HepG2 (cell line): ENCODE measurements around the gene EDEM1. TPM values are rescaled to one million over a fixed set of nuclear protein-coding genes. Genes with fewer than 3 reads are reported as not detected.

ENCODE experiments used
- BRCA1 ChIP-seq: sonication (generic); formaldehyde crosslinking; IDR thresholded peaks from 2 replicates; pipeline ENCODE4 v1.4.0; 2020; ENCODE audit warnings: missing genetic modification reagents
- DMAP1 ChIP-seq: IDR thresholded peaks from 2 replicates; pipeline ENCODE4 v1.6.1; 2016
- DZIP1 ChIP-seq: sonication (generic); formaldehyde crosslinking; IDR thresholded peaks from 2 replicates; pipeline ENCODE4 v1.5.0; 2020; ENCODE audit warnings: mild to moderate bottlenecking, missing genetic modification reagents
- FOXP4 ChIP-seq: sonication (generic); formaldehyde crosslinking; IDR thresholded peaks from 2 replicates; pipeline ENCODE4 v1.4.0; 2020; ENCODE audit warnings: missing genetic modification reagents
- HDAC2 ChIP-seq: sonication (generic); formaldehyde crosslinking; IDR thresholded peaks from 2 replicates; pipeline ENCODE4 v1.4.0; 2020; ENCODE audit warnings: missing genetic modification reagents
- MEIS1 ChIP-seq: sonication (generic); formaldehyde crosslinking; IDR thresholded peaks from 2 replicates; pipeline ENCODE4 v1.9.0; 2021; ENCODE audit warnings: mild to moderate bottlenecking, missing genetic modification reagents, moderate library complexity, borderline replicate concordance
- MXD3 ChIP-seq: IDR thresholded peaks from 2 replicates; pipeline ENCODE4 v1.6.1; 2016; ENCODE audit warnings: mild to moderate bottlenecking, missing biosample characterization, missing genetic modification reagents
- NR1H2 ChIP-seq: sonication (generic); formaldehyde crosslinking; IDR thresholded peaks from 2 replicates; pipeline ENCODE4 v1.8.1; 2022; ENCODE audit warnings: low read depth, missing genetic modification reagents, borderline replicate concordance
- PHB2 ChIP-seq: fragments of 450-650 bp; IDR thresholded peaks from 2 replicates; pipeline ENCODE4 v1.6.1; 2018; ENCODE audit not compliant: partially characterized antibody
- PPARG ChIP-seq: conservative IDR thresholded peaks from 2 replicates; pipeline ENCODE4 v1.6.1; 2016; ENCODE audit warnings: missing biosample characterization, missing genetic modification reagents
- SALL1 ChIP-seq: sonication (generic); formaldehyde crosslinking; IDR thresholded peaks from 2 replicates; pipeline ENCODE4 v1.8.0; 2022; ENCODE audit warnings: mild to moderate bottlenecking, missing genetic modification reagents
- SOX13 ChIP-seq, 3 experiments: fragments of 450-650 bp in 1 of 3; sonication (generic) in 1 of 3; formaldehyde crosslinking in 1 of 3; IDR thresholded peaks in 2 of 3; conservative IDR thresholded peaks in 1 of 3; 2 replicates each; pipeline versions ENCODE4 v1.5.0 to v1.6.1; 2016 to 2020; ENCODE audit warnings: antibody characterized with exemption in 1 of 3, mild to moderate bottlenecking in 1 of 3, missing compliant biosample characterization in 1 of 3, missing genetic modification reagents in 1 of 3, moderate library complexity in 1 of 3
- SRY ChIP-seq: sonication (generic); formaldehyde crosslinking; IDR thresholded peaks from 2 replicates; pipeline ENCODE4 v1.8.0; 2022; ENCODE audit warnings: mild to moderate bottlenecking, missing genetic modification reagents
- THAP7 ChIP-seq: sonication (generic); formaldehyde crosslinking; IDR thresholded peaks from 2 replicates; pipeline ENCODE4 v1.8.1; 2023; ENCODE audit warnings: mild to moderate bottlenecking, missing genetic modification reagents
- ZFP1 ChIP-seq: IDR thresholded peaks from 2 replicates; pipeline ENCODE4 v1.6.1; 2016
- ZFP37 ChIP-seq: sonication (generic); formaldehyde crosslinking; IDR thresholded peaks from 2 replicates; pipeline ENCODE4 v1.4.0; 2020; ENCODE audit warnings: missing genetic modification reagents, borderline replicate concordance
- ZKSCAN8 ChIP-seq: IDR thresholded peaks from 2 replicates; pipeline ENCODE4 v1.6.1; 2016; ENCODE audit warnings: borderline replicate concordance, missing genetic modification reagents, missing compliant biosample characterization
- ZNF790 ChIP-seq: sonication (generic); formaldehyde crosslinking; IDR thresholded peaks from 2 replicates; pipeline ENCODE4 v1.8.0; 2022; ENCODE audit warnings: missing genetic modification reagents, mild to moderate bottlenecking, borderline replicate concordance
- polyA plus RNA-seq, 8 experiments: library from polyadenylated mRNA; depleted of rRNA in 3 of 8; stranded (reverse) in 7 of 8; unstranded in 1 of 8; fragments of >200 nt; fragmentation: Illumina TruSeq in 4 of 8; extraction: Trizol in 4 of 8; gene quantifications; 2 replicates each; pipeline versions ENCODE4 v1.2.1 to v1.2.3, GENCODE V29; 2011 to 2016; ENCODE audit warnings: low read depth in 4 of 8, missing spikeins in 1 of 8, mixed read lengths in 1 of 8; ENCODE audit not compliant: insufficient read depth in 1 of 8
- total RNA-seq, 5 experiments: library from RNA; depleted of rRNA; stranded (reverse); fragments of >200 nt; fragmentation: Illumina TruSeq; extraction: Trizol; gene quantifications; 2 replicates each; pipeline ENCODE4 v1.2.3, GENCODE V29; 2016; ENCODE audit warnings: low read depth in 1 of 5
- TF ChIP-seq, protein P1 (sequence below): sonication (generic); formaldehyde crosslinking; IDR thresholded peaks from 2 replicates; pipeline ENCODE4 v1.8.0; 2022; ENCODE audit warnings: low read depth, missing genetic modification reagents

EDEM1 gene
- total and polyA plus RNA-seq, 2 of the 13 experiments (the other 11 are each of a cell fraction or from before 2014, with no cell fraction given), result 13.8 to 25.8 TPM

GRCh38 chr3:5138214-5138981, 49.1 kb upstream of the EDEM1 start (continued):
- TF ChIP-seq SALL1 (CRISPR knock-in tag), result no peak; the same call in 1 of the 2 replicates
- no peak for TF ChIP-seq MXD3 (CRISPR knock-in tag)
- TF ChIP-seq THAP7 (CRISPR knock-in tag), result no peak
- peak; percentile 41; the same call in 1 of the 2 replicates for TF ChIP-seq ZKSCAN8
- TF ChIP-seq NR1H2 (CRISPR knock-in tag), result no peak
- 0 out of 2 replicates have a peak, but pooled peaks have one; percentile 18 for TF ChIP-seq HDAC2
- TF ChIP-seq FOXP4 (CRISPR knock-in tag), result peak; percentile 75
- peak; percentile 59 for TF ChIP-seq PPARG (CRISPR knock-in tag)
- no peak for TF ChIP-seq DZIP1 (CRISPR knock-in tag)
- no peak for TF ChIP-seq ZNF790 (CRISPR knock-in tag)
- TF ChIP-seq SRY, result no peak
- TF ChIP-seq, protein P1, sequence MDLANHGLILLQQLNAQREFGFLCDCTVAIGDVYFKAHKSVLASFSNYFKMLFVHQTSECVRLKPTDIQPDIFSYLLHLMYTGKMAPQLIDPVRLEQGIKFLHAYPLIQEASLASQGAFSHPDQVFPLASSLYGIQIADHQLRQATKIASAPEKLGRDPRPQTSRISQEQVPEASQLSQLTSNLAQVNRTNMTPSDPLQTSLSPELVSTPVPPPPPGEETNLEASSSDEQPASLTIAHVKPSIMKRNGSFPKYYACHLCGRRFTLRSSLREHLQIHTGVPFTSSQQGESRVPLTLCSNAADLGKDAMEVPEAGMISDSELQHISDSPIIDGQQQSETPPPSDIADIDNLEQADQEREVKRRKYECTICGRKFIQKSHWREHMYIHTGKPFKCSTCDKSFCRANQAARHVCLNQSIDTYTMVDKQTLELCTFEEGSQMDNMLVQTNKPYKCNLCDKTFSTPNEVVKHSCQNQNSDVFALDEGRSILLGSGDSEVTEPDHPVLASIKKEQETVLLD (CRISPR knock-in tag), result no peak
- TF ChIP-seq PHB2, result no peak
- TF ChIP-seq SOX13 (IDR thresholded peaks at IDR 0.05), result no peak
- TF ChIP-seq SOX13 (CRISPR knock-in tag; conservative IDR thresholded peaks at IDR 0.05 in 1 of 2, IDR thresholded peaks at IDR 0.05 in 1 of 2), result peak in 1 of 2 experiments; percentile 71; a peak in 2 of 4 replicates
- no peak; the same call in 1 of the 2 replicates for TF ChIP-seq ZFP1 (CRISPR knock-in tag)
- TF ChIP-seq DMAP1, result no peak
- no peak for TF ChIP-seq ZFP37
- TF ChIP-seq MEIS1 (CRISPR knock-in tag), result no peak
- TF ChIP-seq BRCA1 (CRISPR knock-in tag), result no peak
